ENCODE data around the gene GNG14. TPM values are rescaled to one million over a fixed set of nuclear protein-coding genes. Genes with fewer than 3 reads are reported as not detected.
A peak's percentile ranks its signal among the peaks of the same experiment; 100 is the strongest.

The GNG14 gene
- total and polyA plus RNA-seq, 2 of the 13 experiments (the other 11 are each of a cell fraction or from before 2014, with no cell fraction given): not detected

DNA sequence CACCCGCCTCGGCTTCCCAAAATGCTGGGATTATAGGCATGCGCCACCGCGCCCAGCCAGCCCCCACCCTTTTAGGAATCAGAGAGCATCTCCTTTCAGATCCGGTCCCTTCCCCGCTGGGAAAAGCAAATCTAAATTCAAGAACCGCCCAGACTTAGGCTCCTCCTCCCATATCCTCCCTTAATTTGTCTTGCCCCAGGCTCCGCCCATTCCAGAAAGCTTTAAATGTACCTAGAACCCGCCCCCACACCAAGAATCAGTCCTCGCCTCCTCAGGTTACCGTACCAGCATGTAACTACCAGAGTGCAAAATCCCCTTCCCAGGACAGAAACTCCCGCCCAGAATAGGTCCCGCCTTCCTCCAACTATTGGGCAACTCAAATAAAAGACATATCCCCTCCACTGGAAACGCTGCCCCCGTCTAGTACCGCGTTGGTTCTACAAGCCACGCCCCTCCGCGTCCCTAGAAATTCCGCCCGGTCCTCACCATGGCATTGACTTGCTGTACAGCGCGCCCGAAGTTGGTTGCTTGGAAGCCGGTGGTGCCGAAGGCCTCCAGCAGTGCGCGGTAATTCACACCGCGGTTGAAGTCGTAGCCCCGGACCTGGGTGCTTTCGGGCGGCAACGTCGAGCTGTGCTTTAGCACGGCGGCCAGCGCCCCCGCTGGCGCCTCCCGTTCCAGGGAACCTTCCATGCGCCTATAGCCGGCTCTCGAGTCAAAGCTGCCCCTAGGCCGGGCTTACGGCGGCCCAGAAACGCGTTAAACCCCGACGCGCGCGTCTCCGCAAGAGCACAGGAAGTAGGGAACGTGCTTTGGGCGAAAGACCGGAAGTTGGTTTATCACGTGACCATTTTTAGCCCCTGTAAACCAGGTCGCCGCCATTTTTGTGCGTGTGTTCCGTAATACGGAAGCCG is 6.5 kb upstream of the GNG14 start, which contains the start of gene DHPS (continued):
- TF ChIP-seq TRAFD1 (CRISPR knock-in tag; IDR thresholded peaks at IDR 0.05; ENCODE audit: borderline replicate concordance): no peak
- TF ChIP-seq MXD4 (CRISPR knock-in tag; IDR thresholded peaks at IDR 0.05): no peak
- TF ChIP-seq ZFP41 (CRISPR knock-in tag; IDR thresholded peaks at IDR 0.05; ENCODE audit: borderline replicate concordance): no peak
- no peak for TF ChIP-seq ZNF326 (CRISPR knock-in tag; IDR thresholded peaks at IDR 0.05; ENCODE audit: borderline replicate concordance)
- TF ChIP-seq ZNF292 (CRISPR knock-in tag; IDR thresholded peaks at IDR 0.05; ENCODE audit: borderline replicate concordance, low read depth): no peak
- TF ChIP-seq CERS6 (CRISPR knock-in tag; IDR thresholded peaks at IDR 0.05): 0 out of 2 replicates have a peak, but pooled peaks have one; percentile 40
- no peak for TF ChIP-seq ZNF513 (CRISPR knock-in tag; conservative IDR thresholded peaks at IDR 0.05)
- TF ChIP-seq ZNF33A (CRISPR knock-in tag; IDR thresholded peaks at IDR 0.05; ENCODE audit: borderline replicate concordance): no peak
- TF ChIP-seq ZNF782 (CRISPR knock-in tag; IDR thresholded peaks at IDR 0.05; ENCODE audit: borderline replicate concordance): no peak
- TF ChIP-seq MYNN (CRISPR knock-in tag; IDR thresholded peaks at IDR 0.05; ENCODE audit: low read depth): peak; percentile 77; the same call in 1 of the 2 replicates
- TF ChIP-seq ZSCAN21 (CRISPR knock-in tag; IDR thresholded peaks at IDR 0.05; ENCODE audit: borderline replicate concordance): 0 out of 2 replicates have a peak, but pooled peaks have one; percentile 10
- TF ChIP-seq HOXA7 (CRISPR knock-in tag; IDR thresholded peaks at IDR 0.05): no peak
- TF ChIP-seq, protein P1, sequence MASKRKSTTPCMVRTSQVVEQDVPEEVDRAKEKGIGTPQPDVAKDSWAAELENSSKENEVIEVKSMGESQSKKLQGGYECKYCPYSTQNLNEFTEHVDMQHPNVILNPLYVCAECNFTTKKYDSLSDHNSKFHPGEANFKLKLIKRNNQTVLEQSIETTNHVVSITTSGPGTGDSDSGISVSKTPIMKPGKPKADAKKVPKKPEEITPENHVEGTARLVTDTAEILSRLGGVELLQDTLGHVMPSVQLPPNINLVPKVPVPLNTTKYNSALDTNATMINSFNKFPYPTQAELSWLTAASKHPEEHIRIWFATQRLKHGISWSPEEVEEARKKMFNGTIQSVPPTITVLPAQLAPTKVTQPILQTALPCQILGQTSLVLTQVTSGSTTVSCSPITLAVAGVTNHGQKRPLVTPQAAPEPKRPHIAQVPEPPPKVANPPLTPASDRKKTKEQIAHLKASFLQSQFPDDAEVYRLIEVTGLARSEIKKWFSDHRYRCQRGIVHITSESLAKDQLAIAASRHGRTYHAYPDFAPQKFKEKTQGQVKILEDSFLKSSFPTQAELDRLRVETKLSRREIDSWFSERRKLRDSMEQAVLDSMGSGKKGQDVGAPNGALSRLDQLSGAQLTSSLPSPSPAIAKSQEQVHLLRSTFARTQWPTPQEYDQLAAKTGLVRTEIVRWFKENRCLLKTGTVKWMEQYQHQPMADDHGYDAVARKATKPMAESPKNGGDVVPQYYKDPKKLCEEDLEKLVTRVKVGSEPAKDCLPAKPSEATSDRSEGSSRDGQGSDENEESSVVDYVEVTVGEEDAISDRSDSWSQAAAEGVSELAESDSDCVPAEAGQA (IDR thresholded peaks at IDR 0.05; ENCODE audit: low read depth): no peak; the same call in 1 of the 2 replicates
- TF ChIP-seq, protein P1 (CRISPR knock-in tag; IDR thresholded peaks at IDR 0.05; ENCODE audit: borderline replicate concordance): no peak
- peak; percentile 66 for TF ChIP-seq NFYB (CRISPR knock-in tag; IDR thresholded peaks at IDR 0.05)
- TF ChIP-seq RFXAP (CRISPR knock-in tag; IDR thresholded peaks at IDR 0.05; ENCODE audit: borderline replicate concordance): peak; percentile 62; the same call in 1 of the 2 replicates
- peak; percentile 46; the same call in 1 of the 2 replicates for TF ChIP-seq KLF6 (CRISPR knock-in tag; IDR thresholded peaks at IDR 0.05)
- peak; percentile 31; the same call in 1 of the 2 replicates for TF ChIP-seq GTF2F1 (IDR thresholded peaks at IDR 0.05; ENCODE audit: low read length)
